Right forelimb (tissue), 1 donor: ENCODE results near the gene LPIN3.

Source experiments
- DNase-seq: peaks from one replicate; pipeline ENCODE4 v3.0.0-alpha.2; 2018

LPIN3 gene

DNA sequence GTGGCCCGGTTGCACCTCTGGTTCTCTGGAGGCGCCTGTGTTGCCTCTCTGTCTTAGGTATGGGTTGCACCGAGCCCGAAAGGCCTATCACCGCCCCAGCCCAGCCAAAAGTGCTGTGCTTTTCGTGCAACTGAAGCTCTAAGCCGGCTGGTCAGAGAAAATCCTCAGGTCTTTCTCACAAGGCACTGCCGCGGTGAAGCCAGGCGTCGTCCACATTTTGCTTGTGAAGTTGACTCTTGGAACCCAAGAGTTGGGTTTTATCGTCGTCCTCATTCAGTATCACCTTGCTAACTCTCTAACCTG is 26.7 kb downstream of the LPIN3 start:
- no peak for DNase-seq

DNA sequence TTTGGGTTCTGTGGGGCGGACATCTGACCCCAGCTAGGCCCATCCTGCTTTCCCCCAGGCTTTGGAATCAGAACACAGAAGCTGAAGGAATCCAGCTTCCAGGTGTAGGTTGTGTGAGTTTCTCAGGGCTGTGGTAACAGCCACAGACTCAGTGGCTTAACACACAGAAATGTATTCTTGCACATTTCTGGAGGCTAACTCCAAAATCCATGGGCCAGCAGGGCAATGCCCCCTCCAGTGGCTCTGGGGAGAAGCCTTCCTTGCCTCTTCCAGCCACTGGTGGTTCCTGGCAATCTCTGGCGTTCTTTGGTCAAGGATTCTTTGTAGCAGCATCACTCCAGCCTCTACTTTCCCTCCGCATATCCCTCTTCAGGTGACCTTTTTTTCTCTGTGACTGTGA is 27.3 kb downstream of the LPIN3 start:
- DNase-seq, result peak; percentile 15

- DNase-seq, result peak; percentile 41
Observed at GRCh38 chr20:41369673-41370072, 29.1 kb downstream of the LPIN3 start.

DNA sequence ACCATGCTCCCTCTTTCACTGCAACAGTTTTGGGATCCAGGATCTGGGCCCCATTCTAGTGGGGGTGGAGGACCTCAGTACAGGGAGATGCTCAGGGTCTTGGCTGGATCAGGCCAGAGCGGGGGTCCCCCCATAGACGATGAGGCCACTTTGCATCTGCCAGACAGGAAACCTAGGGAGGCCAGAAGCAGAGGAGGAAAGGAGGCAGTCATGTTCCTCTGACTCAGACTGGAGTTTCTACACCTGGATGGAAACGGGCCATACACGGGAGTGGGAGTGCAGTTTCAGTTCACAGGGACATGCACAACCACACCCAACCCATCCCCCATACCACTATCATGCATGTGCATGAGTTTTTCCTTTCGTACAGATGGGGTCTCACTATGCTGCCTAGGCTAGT is 29.6 kb downstream of the LPIN3 start:
- peak; percentile 43 for DNase-seq

GRCh38 chr20:41371371-41371770 is 30.8 kb downstream of the LPIN3 start:
- peak; percentile 43 for DNase-seq

DNA sequence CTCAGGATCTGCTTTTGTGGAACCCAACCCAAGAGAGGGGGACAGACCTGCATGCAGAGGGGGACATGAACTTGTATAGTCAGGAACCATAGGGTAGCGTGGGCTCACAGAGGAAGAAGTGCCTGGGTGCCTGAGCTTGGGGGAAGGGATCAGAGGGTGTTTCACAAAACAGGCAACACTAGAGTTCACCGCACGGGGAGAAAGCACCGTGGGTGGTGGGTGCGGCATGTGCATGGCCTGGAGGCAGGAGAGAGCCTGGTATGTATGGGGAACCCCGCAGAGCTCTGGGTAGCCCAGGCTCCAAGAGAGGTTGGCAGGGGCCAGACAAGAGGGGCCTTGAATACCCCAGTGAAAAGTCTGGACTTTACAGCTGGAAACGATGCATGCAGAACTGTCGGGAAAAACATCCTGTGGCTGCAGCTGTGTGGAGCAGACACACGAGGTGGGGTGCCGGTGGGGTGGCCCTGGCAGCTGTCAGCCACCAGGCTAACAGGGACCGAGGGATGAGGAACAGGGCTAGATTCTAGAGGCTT is 32.7 kb downstream of the LPIN3 start:
- DNase-seq, result peak; percentile 39

DNA sequence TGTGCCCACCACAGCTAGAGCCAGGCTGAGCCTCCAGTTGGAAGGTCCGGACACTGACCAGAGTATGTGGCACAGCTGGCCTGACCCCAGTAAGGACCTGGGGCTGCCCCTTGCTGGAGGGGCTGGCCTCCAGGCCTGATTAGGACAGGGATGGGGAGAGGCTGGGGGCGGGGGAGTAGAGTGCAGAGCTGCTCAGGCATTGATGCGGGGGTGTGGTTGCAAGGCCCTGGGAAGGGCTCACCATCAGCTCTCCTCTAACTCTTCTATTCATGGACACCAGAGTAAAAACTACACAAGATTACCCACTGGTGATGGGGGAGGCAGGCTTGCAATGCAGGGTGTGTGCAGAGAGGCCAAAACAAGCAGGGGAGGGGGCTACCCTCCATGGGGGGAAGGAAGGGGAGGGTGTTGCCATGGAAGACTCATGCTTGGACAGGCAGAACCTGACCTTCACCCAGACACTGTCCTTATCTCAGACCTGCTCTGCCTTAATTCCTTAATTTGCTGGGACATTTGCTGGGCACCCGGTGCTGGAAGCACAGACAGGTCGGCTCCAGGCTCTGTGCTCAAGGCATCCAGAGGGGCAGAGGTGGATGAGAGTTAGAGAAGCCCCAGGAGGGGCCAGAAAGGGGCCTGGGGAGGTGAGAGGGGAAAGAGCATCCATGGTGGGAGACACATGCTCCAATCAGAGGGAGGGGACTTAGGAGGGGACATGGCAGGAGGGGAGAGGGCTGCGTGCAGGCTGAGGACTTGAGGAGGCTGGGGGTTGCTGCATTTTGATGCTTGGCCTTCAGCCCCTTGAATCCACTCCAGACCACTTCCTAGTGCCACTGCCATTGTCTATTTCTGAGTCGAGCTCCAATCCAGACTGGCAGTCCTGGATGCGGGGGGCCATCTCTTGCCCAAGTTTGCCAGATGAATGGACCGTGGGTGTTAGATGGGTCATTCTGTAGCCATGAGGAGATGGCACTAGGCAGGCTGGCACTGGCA is 33.6 kb downstream of the LPIN3 start:
- DNase-seq, result peak; percentile 34

DNA sequence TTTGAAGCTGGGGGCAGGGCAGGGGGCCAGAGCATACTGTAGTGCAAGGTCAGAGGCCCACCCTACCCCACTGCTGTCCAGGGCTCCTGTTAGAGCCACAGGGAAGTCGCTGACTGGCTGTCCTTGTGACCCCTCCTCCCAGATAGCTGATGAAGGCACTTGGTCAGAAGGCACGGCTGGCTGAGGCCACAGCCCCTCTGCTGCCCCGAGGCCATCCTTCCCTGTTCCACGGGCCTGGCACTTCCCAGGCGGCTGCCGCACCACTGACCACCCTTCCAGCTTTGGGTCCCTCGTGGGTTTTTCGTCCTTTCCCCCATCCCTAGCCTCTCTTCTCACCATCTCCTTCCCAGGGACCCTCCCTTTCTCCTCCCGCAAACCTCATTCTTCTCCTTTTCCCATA is 35.2 kb downstream of the LPIN3 start:
- peak; percentile 34 for DNase-seq

GRCh38 chr20:41376349-41376748 is 35.7 kb downstream of the LPIN3 start:
- no peak for DNase-seq

- DNase-seq, result peak; percentile 30
Observed at GRCh38 chr20:41377275-41377674, 36.7 kb downstream of the LPIN3 start.

DNA sequence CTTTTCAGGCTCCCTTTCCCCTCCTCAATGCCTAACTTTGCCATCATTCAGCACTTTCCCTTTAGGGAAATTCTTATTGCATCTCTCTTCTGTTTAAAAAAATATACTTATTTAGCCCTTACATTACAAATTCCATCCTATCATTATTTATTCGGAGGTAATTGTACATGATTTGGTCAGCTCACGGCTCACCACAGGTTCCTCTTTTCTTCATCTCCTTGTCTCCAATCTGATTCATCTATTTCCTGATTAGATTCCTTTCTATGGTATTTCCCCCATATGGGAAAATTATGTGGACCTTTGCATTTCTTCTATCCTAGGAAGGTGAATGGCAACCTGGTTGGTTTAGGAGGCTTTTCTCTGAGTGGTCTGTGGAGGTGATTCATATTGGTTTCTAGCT is 38.9 kb downstream of the LPIN3 start:
- no peak for DNase-seq

DNA sequence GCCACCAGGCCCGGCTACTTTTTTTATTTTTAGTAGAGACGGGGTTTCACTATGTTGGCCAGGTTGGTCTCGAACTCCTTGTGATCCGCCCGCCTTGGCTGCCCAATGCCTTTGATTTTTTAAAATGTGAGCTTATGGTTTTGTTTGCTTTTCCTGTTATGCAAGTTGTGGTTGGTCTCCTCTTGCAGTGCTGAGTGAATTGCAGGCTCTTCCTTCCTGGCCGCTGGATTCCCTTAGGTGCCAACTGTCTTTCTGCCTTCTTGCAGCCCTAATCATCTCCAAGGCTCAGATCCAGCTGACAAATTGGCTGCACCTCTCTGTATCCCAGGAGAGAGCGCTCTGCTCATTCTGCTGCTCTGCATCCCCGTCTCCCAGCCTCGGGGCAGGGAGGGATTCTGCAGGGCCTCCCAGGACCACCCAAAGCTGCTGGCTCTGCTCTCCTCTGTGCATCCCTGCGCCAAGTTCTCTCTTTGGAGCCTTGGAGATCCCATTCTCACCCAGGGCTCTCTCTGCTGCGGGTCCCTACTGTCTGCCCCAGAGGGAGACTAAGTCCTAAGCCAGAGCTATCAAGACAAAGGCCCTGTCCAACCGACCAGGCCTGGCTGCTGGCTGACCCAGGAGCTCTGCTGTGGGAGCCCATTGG is 40.1 kb downstream of the LPIN3 start:
- DNase-seq, result peak; percentile 45

- DNase-seq, result peak; percentile 37
Observed at GRCh38 chr20:41382791-41383305, 42.2 kb downstream of the LPIN3 start.

- peak; percentile 80 for DNase-seq
Observed at GRCh38 chr20:41386502-41387427, 46.1 kb downstream of the LPIN3 start.

- peak; percentile 73 for DNase-seq
Observed at GRCh38 chr20:41387444-41387851, 46.8 kb downstream of the LPIN3 start.

DNA sequence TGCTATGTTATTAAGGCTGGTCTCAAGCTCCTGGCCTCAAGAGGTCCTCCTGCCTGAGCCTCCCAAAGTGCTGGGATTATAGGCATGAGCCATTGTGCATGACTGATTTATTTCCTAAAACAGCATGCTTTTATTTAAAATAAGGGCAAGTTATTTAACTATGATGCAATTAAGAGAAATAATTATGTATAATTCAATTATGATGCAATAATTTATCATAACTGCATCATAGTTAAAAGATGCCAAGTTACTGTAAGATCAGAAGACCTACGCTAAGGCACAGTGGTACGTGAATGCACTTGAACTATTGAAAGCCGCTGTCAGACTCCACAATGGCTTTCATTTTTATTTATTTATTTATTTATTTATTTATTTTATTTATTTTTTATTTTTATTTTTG is 50.3 kb downstream of the LPIN3 start:
- peak; percentile 19 for DNase-seq

GRCh38 chr20:41391587-41392001 is 51.0 kb downstream of the LPIN3 start:
- no peak for DNase-seq

GRCh38 chr20:41392295-41392694 is 51.7 kb downstream of the LPIN3 start:
- no peak for DNase-seq

- peak; percentile 78 for DNase-seq
Observed at GRCh38 chr20:41392871-41393704, 52.5 kb downstream of the LPIN3 start.

DNA sequence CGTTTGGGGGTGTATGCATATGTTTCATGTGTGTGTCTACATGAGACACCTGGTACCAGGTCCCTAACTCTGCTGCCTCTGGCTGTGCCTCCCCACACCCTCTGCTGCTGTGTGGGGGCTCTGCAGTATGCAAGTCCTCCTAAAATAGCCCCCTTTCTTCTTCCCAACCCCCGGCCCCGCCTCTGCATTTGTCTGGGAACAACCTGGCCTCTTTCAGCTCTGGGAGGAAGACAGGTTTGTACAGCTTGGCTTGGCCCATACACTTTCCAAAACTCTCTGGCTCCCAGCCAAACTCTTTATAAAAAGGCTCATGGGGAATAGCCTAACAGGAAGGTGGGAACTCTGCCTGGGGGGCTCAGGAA is 53.1 kb downstream of the LPIN3 start:
- DNase-seq, result no peak

DNA sequence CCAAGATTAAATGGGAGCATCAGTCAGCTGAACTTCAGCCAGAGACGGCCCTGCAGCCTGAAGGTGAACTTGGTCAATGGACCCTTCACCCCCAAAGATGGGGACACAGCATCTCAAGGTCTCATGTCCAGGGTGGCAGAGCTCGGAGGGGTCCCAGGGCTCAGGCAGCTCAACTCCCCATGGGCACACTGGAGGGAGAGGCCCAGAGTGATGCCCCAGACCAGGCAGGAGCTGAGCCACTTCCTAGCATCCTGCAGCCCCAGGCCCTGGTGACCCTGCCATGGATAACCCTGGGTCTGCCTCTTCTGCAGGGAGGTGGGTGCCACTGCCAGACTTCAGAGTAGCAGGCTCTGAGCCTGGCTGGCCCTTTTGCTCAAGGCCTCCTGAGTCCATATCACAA is 53.5 kb downstream of the LPIN3 start:
- no peak for DNase-seq
